H9 (cell line): ENCODE results near the gene SKIC3. TPM values are rescaled to one million over a fixed set of nuclear protein-coding genes. Genes with fewer than 3 reads are reported as not detected.

Experiments
- DNase-seq: peaks from one replicate; pipeline ENCODE4 v3.0.0-alpha.2; 2017
- H2AFZ ChIP-seq: one replicate; pipeline ENCODE4 v1.6.1; 2013; ENCODE audit warnings: mild to moderate bottlenecking, low read length, control low read depth, moderate library complexity
- H2AK5ac ChIP-seq: 2 replicates; pipeline ENCODE4 v1.6.1; 2013; ENCODE audit warnings: low read length, control low read depth, mixed read lengths; ENCODE audit not compliant: insufficient read length
- H2BK120ac ChIP-seq: one replicate; pipeline ENCODE4 v1.6.1; 2013; ENCODE audit warnings: low read depth, mild to moderate bottlenecking, low read length, control low read depth, inconsistent platforms; ENCODE audit not compliant: poor library complexity, severe bottlenecking
- H2BK12ac ChIP-seq: 2 replicates; pipeline ENCODE4 v1.6.1; 2013; ENCODE audit warnings: low read length, control low read depth, mixed read lengths, low read depth; ENCODE audit not compliant: insufficient read length
- H2BK15ac ChIP-seq: 2 replicates; pipeline ENCODE4 v1.6.1; 2013; ENCODE audit warnings: low read depth, low read length, control low read depth
- H2BK20ac ChIP-seq: one replicate; pipeline ENCODE4 v1.6.1; 2013; ENCODE audit warnings: low read depth, mild to moderate bottlenecking, low read length, control low read depth, inconsistent platforms; ENCODE audit not compliant: poor library complexity, severe bottlenecking
- H2BK5ac ChIP-seq: 2 replicates; pipeline ENCODE4 v1.6.1; 2013; ENCODE audit warnings: low read length, control low read depth, mixed read lengths; ENCODE audit not compliant: insufficient read length
- H3K14ac ChIP-seq: 2 replicates; pipeline ENCODE4 v1.6.1; 2013; ENCODE audit warnings: low read length, control low read depth; ENCODE audit not compliant: insufficient read depth
- H3K18ac ChIP-seq: 2 replicates; pipeline ENCODE4 v1.6.1; 2013; ENCODE audit warnings: low read depth, mild to moderate bottlenecking, mixed read lengths, low read length, control low read depth; ENCODE audit not compliant: insufficient read length
- H3K23ac ChIP-seq: 2 replicates; pipeline ENCODE4 v1.6.1; 2013; ENCODE audit warnings: low read length, control low read depth, mixed read lengths, low read depth; ENCODE audit not compliant: insufficient read length
- H3K23me2 ChIP-seq: 2 replicates; pipeline ENCODE4 v1.6.1; 2013; ENCODE audit warnings: low read depth, mild to moderate bottlenecking, mixed read lengths, low read length, control low read depth; ENCODE audit not compliant: insufficient read length, poor library complexity, severe bottlenecking
- H3K27ac ChIP-seq: 2 replicates; pipeline ENCODE4 v1.5.1; 2013; ENCODE audit warnings: low read length, control low read depth, mixed read lengths, low read depth; ENCODE audit not compliant: insufficient read length
- H3K27me3 ChIP-seq: 2 replicates; pipeline ENCODE4 v1.6.1; 2013; ENCODE audit warnings: low read length, control low read depth, inconsistent platforms; ENCODE audit not compliant: insufficient read depth
- H3K4ac ChIP-seq: 2 replicates; pipeline ENCODE4 v1.6.1; 2013; ENCODE audit warnings: low read depth, mild to moderate bottlenecking, control low read depth, inconsistent platforms, low read length, moderate library complexity
- H3K4me1 ChIP-seq: 2 replicates; pipeline ENCODE4 v1.6.1; 2013; ENCODE audit warnings: low read length, control low read depth, inconsistent platforms; ENCODE audit not compliant: insufficient read depth
- H3K4me2 ChIP-seq: 2 replicates; pipeline ENCODE4 v1.6.1; 2013; ENCODE audit warnings: low read length, control low read depth, mixed read lengths; ENCODE audit not compliant: insufficient read length, insufficient read depth
- H3K56ac ChIP-seq: 2 replicates; pipeline ENCODE4 v1.6.1; 2013; ENCODE audit warnings: low read depth, mild to moderate bottlenecking, mixed read lengths, low read length, control low read depth; ENCODE audit not compliant: insufficient read length
- H3K79me1 ChIP-seq: 2 replicates; pipeline ENCODE4 v1.6.1; 2013; ENCODE audit warnings: low read depth, mild to moderate bottlenecking, moderate library complexity, low read length, control low read depth, inconsistent platforms; ENCODE audit not compliant: insufficient read depth, poor library complexity, severe bottlenecking
- H3K79me2 ChIP-seq: 2 replicates; pipeline ENCODE4 v1.6.1; 2013; ENCODE audit warnings: low read length, control low read depth, inconsistent platforms; ENCODE audit not compliant: insufficient read depth
- H3K9ac ChIP-seq: 2 replicates; pipeline ENCODE4 v1.6.1; 2013; ENCODE audit warnings: low read length, control low read depth, mixed read lengths; ENCODE audit not compliant: insufficient read length; ENCODE audit errors: extremely low read depth
- H3K9me3 ChIP-seq: one replicate; pipeline ENCODE4 v1.6.1; 2013; ENCODE audit warnings: low read depth, low read length, inconsistent platforms; ENCODE audit not compliant: control insufficient read depth
- H3T11ph ChIP-seq: one replicate; pipeline ENCODE4 v1.6.1; 2013; ENCODE audit warnings: mild to moderate bottlenecking, low read length, control low read depth, inconsistent platforms
- H4K20me1 ChIP-seq: one replicate; pipeline ENCODE4 v1.6.1; 2013; ENCODE audit not compliant: control insufficient read depth, insufficient read length, insufficient read depth
- H4K5ac ChIP-seq: 2 replicates; pipeline ENCODE4 v1.6.1; 2013; ENCODE audit warnings: low read depth, mild to moderate bottlenecking, mixed read lengths, low read length, control low read depth; ENCODE audit not compliant: insufficient read length
- H4K8ac ChIP-seq: replicated peaks from 2 replicates; pipeline ENCODE4 v1.6.1; 2013; ENCODE audit warnings: low read length, control low read depth, mixed read lengths, low read depth; ENCODE audit not compliant: insufficient read length
- H4K91ac ChIP-seq: 2 replicates; pipeline ENCODE4 v1.6.1; 2013; ENCODE audit warnings: low read depth, mild to moderate bottlenecking, moderate library complexity, mixed read lengths, low read length, control low read depth; ENCODE audit not compliant: insufficient read length
- H3K27ac Mint-ChIP-seq, 3 experiments: 2 replicates in 2 of 3; 3 replicates in 1 of 3; pipeline ENCODE4 v1.8.0; 2020 to 2021; ENCODE audit warnings: mixed read lengths in 3 of 3, mild to moderate bottlenecking in 1 of 3, moderate library complexity in 1 of 3
- H3K27me3 Mint-ChIP-seq: 2 replicates; pipeline ENCODE4 v1.8.0; 2021; ENCODE audit warnings: low read depth, mild to moderate bottlenecking, moderate library complexity, mixed read lengths
- H3K36me3 Mint-ChIP-seq, 3 experiments: 2 replicates in 2 of 3; 3 replicates in 1 of 3; pipeline ENCODE4 v1.8.0; 2020 to 2021; ENCODE audit warnings: low read depth in 3 of 3, mixed read lengths in 3 of 3; ENCODE audit not compliant: insufficient read depth in 1 of 3
- H3K4me1 Mint-ChIP-seq, 2 experiments: 2 replicates each; pipeline ENCODE4 v1.8.0; 2020; ENCODE audit warnings: mixed read lengths in 2 of 2
- H3K4me3 Mint-ChIP-seq, 2 experiments: 2 replicates in 1 of 2; 3 replicates in 1 of 2; pipeline ENCODE4 v1.8.0; 2020 to 2021; ENCODE audit warnings: mild to moderate bottlenecking in 2 of 2, mixed read lengths in 2 of 2, moderate library complexity in 1 of 2
- H3K9me3 Mint-ChIP-seq, 2 experiments: 2 replicates in 1 of 2; 3 replicates in 1 of 2; pipeline ENCODE4 v1.8.0; 2020; ENCODE audit warnings: mild to moderate bottlenecking in 2 of 2, mixed read lengths in 2 of 2, moderate library complexity in 1 of 2
- WGBS: extraction: QIAGEN DNeasy Blood & Tissue Kit; methylation state at CpG from one replicate; pipeline ENCODE4 v1.1.7; 2013; ENCODE audit warnings: missing lambda C conversion rate, low lambda C conversion rate, mixed read lengths; ENCODE audit not compliant: insufficient read length; ENCODE audit errors: extremely low coverage; 5-methylcytosine and 5-hydroxymethylcytosine counted together
- total RNA-seq: library from RNA; stranded (reverse); gene quantifications from 2 replicates; pipeline ENCODE4 v1.2.1, GENCODE V29; 2021
- TF ChIP-seq, protein P1 (sequence below): fragments of 200-600 bp; sonication (generic); conservative IDR thresholded peaks from 3 replicates; pipeline ENCODE4 v1.8.0; 2021; ENCODE audit warnings: antibody characterized with exemption, mild to moderate bottlenecking

SKIC3 gene
- total RNA-seq, 1 experiment from 2014 or later = 64.7 TPM

DNA sequence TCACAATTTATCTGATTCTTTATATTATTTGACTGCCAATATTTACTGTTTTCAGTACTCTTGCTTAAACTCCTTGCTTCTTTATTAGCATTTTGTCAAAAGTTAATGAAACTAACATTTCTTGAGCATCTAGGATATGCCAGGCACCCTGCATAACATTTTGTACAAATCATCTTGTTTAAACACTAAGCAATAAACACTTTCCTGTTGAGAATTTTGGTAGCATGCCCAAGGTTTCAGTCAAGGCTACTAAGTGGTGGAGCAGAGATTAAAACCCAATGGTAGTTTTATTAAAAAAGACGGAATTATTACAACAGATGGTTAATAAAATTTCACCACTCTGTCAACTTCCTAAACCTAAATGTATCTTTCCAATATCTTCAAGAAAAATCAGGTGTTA lies 43.2 kb downstream of the SKIC3 start:
- Histone ChIP-seq H3K14ac (no peak overlapping the region), H3K9me3 (no peaks in the 10 kb centered on the region), H3K27me3 (no peaks in the 10 kb centered on the region), H2BK120ac (no peak overlapping the region), H2AK5ac (no peak overlapping the region), H3K27ac (no peak overlapping the region), H3K56ac (no peak overlapping the region), H4K91ac (no peak overlapping the region), H3K4me2 (no peak overlapping the region), H3K9ac (no peak overlapping the region), H4K5ac (no peak overlapping the region), H3K23me2 (no peaks in the 10 kb centered on the region), H3K79me2 (no peaks in the 10 kb centered on the region), H2AFZ (no peak overlapping the region), H4K20me1 (no peaks in the 10 kb centered on the region), H2BK12ac (no peak overlapping the region), H2BK5ac (no peak overlapping the region), H3K18ac (no peak overlapping the region), H4K8ac (no peak overlapping the region), H3K23ac (no peak overlapping the region), H3T11ph (no peak overlapping the region), H3K4me1 (no peaks in the 10 kb centered on the region), H2BK15ac (no peak overlapping the region), H2BK20ac (no peak overlapping the region), H3K4ac (no peak overlapping the region), H3K79me1 (no peaks in the 10 kb centered on the region)
- WGBS = no CpG with 5 or more reads among the region's 1 CpG
- TF ChIP-seq, protein P1, sequence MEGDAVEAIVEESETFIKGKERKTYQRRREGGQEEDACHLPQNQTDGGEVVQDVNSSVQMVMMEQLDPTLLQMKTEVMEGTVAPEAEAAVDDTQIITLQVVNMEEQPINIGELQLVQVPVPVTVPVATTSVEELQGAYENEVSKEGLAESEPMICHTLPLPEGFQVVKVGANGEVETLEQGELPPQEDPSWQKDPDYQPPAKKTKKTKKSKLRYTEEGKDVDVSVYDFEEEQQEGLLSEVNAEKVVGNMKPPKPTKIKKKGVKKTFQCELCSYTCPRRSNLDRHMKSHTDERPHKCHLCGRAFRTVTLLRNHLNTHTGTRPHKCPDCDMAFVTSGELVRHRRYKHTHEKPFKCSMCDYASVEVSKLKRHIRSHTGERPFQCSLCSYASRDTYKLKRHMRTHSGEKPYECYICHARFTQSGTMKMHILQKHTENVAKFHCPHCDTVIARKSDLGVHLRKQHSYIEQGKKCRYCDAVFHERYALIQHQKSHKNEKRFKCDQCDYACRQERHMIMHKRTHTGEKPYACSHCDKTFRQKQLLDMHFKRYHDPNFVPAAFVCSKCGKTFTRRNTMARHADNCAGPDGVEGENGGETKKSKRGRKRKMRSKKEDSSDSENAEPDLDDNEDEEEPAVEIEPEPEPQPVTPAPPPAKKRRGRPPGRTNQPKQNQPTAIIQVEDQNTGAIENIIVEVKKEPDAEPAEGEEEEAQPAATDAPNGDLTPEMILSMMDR = no peak
- no peak for DNase-seq
- peaks cover 7 to 55% (median 52%) of the 10 kb centered on the region in 3 experiments for H3K36me3 Mint-ChIP-seq
- no peaks in the 10 kb centered on the region for H3K27me3 Mint-ChIP-seq
- no peaks in the 10 kb centered on the region for H3K9me3 Mint-ChIP-seq
- no peak overlapping the region for H3K27ac Mint-ChIP-seq
- no peak overlapping the region for H3K4me3 Mint-ChIP-seq
- H3K4me1 Mint-ChIP-seq = peaks cover 0 to 7% of the 10 kb centered on the region in 2 experiments; a peak in 2 of 4 replicates
